CD4-positive, alpha-beta T cell treated with Interleukin-21 for 1 hour (primary cell): ENCODE measurements around the gene RBL1.
A peak's percentile ranks its signal among the peaks of the same experiment; 100 is the strongest.
"Not testable (repeated sequence)": the region's sequence is repeated elsewhere in the genome, so short reads cannot be mapped to it uniquely, and the experiment has no call there.

ENCODE experiments used
- DNase-seq: peaks from one replicate; pipeline ENCODE4 v3.0.0-alpha.2; 2020

RBL1 gene

GRCh38 chr20:36994221-36994620 is 101.6 kb downstream of the RBL1 start:
- not testable (repeated sequence) for DNase-seq

- no peak for DNase-seq
These were observed 102.9 kb downstream of the RBL1 start for GRCh38 chr20:36992802-36993334.

DNA sequence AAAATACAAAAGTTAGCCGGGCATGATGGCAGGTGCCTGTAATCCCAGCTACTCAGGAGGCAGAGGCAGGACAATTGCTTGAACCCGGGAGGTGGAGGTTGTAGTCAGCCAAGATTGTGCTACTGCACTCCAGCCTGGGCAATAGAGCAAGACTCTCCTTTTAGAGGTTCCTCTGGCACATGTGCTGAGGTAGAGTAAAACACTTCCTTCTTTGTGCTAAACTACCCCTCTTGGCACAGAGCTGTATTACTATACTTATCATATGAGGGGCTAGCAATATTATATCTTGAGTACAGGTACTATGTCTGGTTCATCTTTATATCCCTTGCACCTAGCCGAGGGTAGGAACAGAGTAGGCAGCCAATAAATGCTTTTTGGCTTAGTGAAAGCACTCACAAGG is 104.1 kb downstream of the RBL1 start:
- no peak for DNase-seq

DNA sequence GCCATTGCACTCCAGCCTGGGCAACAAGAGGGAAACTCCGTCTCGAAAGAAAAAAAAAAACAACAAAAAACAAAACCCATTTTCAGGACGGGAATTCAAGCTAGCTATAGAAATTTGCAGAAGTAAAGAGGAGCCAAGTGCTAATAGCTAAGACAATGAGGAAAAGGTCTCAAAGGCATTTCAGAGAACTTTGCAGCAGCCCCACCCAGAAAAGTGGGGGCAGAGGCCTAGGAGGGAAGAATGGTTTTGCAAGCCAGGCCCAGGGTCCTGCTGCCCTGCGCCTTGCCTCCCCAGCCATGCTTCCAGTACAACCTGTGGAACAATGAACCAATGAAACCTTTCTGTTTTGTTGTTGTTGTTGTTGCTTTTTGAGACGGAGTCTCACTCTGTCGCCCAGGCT is 106.0 kb downstream of the RBL1 start:
- DNase-seq, result no peak

GRCh38 chr20:36988494-36988966 is 107.3 kb downstream of the RBL1 start:
- peak; percentile 30 for DNase-seq

GRCh38 chr20:36984257-36984638 is 111.5 kb downstream of the RBL1 start:
- DNase-seq, result no peak

DNA sequence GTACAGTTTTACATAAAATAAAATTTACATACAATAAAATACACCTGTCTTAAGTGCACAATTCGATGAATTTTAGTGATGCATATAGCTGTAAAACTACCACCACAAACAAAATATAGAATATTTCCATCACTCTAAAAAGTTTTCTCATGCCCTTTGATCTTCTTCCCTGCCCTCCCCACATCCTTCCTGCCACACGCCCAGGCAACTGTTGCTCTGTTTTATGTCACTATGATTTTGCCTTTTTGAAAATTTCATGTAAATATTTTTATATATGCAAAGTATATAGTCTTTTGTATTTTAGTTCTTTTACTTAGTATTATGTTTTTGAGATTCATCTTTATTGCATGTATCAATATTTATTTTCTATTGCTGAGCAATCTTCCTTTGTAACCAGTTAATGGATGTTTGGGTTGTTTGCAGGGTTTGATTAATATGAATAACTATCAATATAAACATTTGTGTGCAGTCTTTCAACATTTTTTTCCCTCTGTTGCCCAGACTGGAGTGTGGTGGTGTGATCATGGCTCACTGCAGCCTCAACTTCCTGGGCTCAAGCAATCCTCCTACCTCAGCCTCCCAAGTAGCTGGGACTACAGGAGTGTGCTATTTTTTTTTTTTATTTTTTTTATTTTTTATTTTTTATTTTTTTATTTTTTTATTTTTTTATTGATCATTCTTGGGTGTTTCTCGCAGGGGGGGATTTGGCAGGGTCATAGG is 120.5 kb downstream of the RBL1 start:
- DNase-seq, result peak; percentile 77

- no peak for DNase-seq
These were observed 121.1 kb downstream of the RBL1 start for GRCh38 chr20:36974660-36975059.

- DNase-seq, result no peak
These were observed 124.7 kb downstream of the RBL1 start for GRCh38 chr20:36971103-36971502.

- peak; percentile 60 for DNase-seq
These were observed 126.2 kb downstream of the RBL1 start for GRCh38 chr20:36969478-36970186.

DNA sequence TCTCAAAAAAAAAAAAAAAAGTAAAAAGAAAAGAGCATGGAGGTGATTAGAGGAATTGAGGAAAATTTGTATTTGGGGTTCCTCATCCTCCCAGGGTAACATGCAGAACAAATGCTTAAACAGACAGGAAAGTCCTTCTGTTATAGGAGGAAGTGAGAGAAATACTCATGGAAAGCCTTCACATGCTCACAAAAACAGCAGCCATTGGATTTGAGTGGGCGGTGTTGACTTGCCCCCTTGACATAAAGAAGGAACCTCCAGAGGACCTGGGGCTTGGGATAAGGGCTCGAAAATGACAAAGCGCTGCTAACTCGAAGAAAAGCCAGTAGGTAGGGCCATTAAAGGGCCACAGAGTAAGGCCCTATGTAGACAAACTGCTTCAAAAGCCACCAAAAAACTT is 126.7 kb downstream of the RBL1 start:
- no peak for DNase-seq

DNA sequence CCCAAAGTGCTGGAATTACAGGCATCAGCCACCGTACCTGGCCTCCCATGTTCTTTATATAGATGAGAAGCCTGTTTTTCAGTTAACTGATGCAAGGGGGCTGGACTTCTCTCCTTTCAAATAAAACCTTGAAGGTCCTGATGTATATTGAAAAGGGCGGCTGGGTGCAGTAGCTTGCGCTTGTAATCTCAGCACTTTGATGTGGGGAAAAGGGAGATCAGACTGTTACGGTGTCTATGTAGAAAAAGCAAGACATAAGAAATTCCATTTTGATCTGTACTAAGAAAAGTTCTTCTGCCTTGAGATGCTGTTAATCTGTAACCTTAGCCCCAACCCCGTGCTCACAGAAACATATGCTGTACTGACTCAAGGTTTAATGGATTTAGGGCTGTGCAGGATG is 128.2 kb downstream of the RBL1 start:
- no peak for DNase-seq

DNA sequence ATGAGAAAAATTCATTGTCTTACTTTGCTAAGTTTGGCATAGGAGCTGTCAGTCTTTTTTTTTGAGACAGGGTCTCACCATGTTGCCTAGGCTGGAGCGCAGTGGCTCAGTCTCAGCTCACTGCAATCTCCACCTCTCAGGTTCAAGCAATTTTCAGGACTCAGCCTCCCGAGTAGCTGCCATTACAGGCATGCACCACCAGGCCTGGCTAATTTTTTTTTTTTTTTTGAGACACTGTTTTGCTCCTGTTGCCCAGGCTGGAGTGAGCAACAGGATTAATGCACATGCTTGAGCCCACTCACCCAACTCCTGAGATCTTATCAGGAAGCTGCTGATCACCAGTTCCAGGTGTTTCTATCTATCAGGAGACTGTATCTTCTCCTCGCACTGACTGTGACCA is 128.8 kb downstream of the RBL1 start:
- DNase-seq, result not testable (repeated sequence)

- DNase-seq, result not testable (repeated sequence)
These were observed 133.3 kb downstream of the RBL1 start for GRCh38 chr20:36962354-36962941.

- no peak for DNase-seq
These were observed 136.6 kb downstream of the RBL1 start for GRCh38 chr20:36959242-36959641.

DNA sequence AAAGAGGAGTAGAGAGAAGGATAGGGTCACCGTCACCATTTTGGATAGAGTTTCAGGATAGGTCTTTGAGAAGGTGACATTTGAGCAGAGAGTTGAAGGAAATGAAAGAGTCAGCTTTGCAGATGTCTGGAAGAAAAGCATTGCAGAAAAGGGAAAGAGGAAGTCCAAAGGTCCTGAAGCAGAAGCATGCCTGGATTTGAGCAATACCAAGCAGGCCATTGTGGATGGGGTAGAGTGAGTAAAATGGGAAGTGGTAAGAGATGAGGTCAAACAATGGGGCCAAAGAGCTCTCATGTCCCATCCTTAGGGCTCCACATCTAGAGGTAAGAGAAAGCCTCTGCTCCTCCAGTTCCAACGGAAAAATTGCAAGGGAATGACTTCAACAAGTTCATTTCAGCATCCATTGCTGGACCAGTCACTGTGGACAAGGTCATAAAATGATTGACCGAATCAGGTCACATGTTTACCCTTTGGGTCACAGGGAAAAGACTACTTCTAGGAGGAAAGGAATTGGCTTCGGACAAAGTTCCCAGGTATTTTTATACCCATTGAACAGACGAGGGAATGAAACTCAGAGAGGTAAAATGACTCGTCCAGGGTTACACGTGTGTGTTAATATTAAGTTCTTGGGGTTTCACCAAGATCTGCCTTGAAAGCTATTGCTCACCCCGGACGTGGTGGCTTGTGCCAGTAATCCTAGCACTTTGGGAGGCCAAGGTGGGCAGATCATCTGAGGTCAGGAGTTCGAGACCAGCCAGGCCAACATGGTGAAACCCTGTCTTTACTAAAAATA is 137.7 kb downstream of the RBL1 start:
- DNase-seq, result no peak

DNA sequence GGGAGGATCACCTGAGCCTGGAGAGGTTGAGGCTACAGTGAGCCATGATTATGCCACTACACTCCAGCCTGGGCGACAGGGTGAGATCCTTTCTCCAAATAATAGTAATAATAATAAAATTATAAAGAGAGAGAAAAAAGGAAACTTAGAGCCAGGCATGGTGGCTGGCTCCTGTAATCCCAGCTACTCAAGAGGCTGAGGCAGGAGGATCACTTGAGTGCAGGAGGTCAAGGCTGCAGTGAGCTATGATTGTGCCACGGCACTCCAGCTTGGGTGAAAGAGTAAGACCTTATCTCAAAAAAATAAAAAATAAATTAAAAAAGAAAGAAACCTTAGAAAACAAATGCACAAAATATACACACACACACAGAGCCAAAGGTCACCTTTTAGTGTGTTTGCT is 139.1 kb downstream of the RBL1 start:
- no peak for DNase-seq

GRCh38 chr20:36956016-36956415 is 139.8 kb downstream of the RBL1 start:
- no peak for DNase-seq

DNA sequence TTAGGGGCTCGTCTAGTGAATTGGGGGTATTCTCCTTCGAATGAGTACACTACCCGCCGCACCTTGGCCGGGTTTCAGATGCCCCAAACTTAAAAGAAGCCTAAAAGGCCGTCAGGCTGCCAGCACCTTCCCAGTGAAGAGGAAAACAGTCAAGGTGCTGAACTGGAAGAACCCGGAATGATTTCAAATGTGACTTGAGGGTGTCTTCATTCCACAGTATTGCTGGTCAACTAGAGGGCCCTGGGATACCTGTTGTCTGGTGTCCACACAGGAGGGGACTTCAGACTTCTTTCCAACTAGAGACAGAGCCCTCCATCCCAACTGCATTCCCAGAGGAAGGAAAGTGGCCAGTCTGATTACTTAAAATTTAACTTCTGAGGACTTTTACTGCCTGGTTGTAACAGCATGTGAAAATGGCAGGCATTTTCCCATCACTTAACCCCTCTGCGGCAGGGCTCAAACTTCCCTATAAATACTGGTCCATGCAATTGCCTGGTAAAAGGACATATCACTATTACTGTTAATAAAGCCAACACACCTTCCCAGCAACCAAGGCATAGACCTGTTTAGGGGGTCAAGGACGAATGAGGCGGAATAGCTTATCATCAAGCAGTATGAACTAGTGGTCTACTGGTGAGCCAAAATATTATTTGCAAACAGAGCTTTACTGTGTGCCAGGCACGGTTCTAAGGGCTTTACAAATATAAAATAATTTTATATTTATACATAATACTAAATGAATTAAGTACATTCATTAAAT is 143.6 kb downstream of the RBL1 start:
- no peak for DNase-seq

DNA sequence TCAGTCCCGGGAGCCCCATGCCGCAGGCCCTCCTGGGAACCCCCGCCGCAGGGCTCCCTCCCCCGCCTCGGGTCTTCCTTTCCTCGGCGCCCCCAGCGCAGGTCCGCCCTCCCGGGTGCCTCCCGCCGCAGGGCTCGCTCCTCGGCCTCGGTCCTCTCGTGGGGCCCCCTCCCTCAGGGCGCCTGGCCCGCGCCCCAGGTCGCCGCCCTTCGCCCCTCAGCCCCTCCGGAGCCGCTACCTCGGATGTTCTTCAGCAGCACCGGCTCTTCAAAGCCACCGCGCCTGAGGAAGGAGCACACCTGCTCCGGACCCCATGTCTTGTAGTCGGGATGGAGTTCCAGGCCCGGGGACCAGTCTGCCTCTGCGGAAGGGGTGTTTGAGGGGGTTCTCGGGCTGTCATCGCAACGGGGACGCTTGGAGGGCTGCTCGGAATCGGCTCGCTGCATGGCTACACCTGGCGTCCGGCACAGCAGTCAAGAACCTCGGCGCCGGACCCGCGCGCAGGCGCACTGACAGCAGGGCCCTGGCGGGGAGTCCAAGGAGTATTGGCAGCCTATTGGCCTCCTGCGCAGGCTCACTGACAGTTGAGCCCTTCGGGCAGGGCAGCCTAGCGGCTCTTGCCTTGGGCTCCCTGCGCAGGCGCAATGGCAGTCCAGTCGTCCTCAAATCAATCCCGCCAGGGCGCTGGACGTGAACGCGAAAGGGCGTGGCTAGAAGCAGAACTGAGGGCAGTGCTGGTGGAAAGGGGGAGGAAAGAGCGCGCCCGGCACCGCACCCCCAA is 144.4 kb downstream of the RBL1 start, which contains the start of gene SAMHD1:
Gene SAMHD1 (minus strand): TSS at position 511 of the 781 bp plus-strand sequence. CDS start 65 bp downstream, at position 446.
- DNase-seq, result peak; percentile 94
